Activated CD8-positive, alpha-beta T cell treated with anti-CD3 and anti-CD28 coated beads, Interleukin-2, amount 10 ng/mL, durations not matched to agents 7 days and 5 days (primary cell): ENCODE measurements around the gene SEPTIN10. TPM values are rescaled to one million over a fixed set of nuclear protein-coding genes. Genes with fewer than 3 reads are reported as not detected.
A peak's percentile ranks its signal among the peaks of the same experiment; 100 is the strongest.

Source experiments
- ATAC-seq: fragments of 150-1000 bp; cut with Tn5 transposase; one replicate; pipeline ENCODE4 v1.10.0; 2021; ENCODE audit warnings: moderate library complexity
- CTCF ChIA-PET: fragments of 350-600 bp; sonication (Branson Sonifier 250); formaldehyde crosslinking; loops from one replicate; lab custom pipeline; 2021; ENCODE audit warnings: antibody characterized with exemption; lab: Charles Lee
- POLR2A ChIA-PET: fragments of 350-600 bp; sonication (Branson Sonifier 250); formaldehyde crosslinking; loops from one replicate; lab custom pipeline; 2021; ENCODE audit warnings: antibody characterized with exemption; lab: Charles Lee
- DNase-seq: peaks from one replicate; pipeline ENCODE4 v3.0.0-alpha.2; 2020
- H3K27ac Mint-ChIP-seq: one replicate; pipeline ENCODE4 v1.8.0; 2021; ENCODE audit warnings: mild to moderate bottlenecking, mixed read lengths
- H3K27me3 Mint-ChIP-seq: one replicate; pipeline ENCODE4 v1.8.0; 2021; ENCODE audit warnings: low read depth, mixed read lengths
- H3K36me3 Mint-ChIP-seq: one replicate; pipeline ENCODE4 v1.8.0; 2021; ENCODE audit warnings: low read depth, mixed read lengths
- H3K4me1 Mint-ChIP-seq: one replicate; pipeline ENCODE4 v1.8.0; 2021; ENCODE audit warnings: low read depth, mixed read lengths
- H3K4me3 Mint-ChIP-seq: one replicate; pipeline ENCODE4 v1.8.0; 2021; ENCODE audit warnings: mild to moderate bottlenecking, mixed read lengths
- H3K9me3 Mint-ChIP-seq: one replicate; pipeline ENCODE4 v1.8.0; 2022; ENCODE audit warnings: mixed read lengths; ENCODE audit not compliant: insufficient read depth
- total RNA-seq, 2 experiments: library from RNA; stranded (reverse); gene quantifications; one replicate each; pipeline ENCODE4 v1.2.3, GENCODE V29; 2021

Gene SEPTIN10
- total RNA-seq, 2 experiments from 2014 or later, result 0.50 TPM; not detected in 1

DNA sequence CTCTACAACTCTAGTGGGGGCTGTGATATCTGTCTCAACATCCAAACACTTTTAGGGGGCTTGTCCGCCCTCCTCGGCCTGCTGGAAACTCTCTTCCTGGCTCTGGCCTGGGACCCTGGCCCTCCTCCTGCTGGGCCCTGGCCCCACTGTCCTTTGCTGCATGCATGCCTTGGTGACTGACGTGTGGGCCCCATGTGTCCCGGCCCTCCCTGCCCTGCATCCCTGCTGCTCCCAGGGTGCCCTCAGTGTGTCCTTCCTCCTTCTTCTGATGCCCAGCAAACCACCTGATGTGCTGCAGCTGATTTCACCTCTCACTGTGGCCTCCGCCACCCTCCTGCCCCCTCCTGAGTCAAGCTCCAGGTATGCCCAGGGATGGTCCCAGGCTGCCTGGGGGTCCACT lies 101.7 kb downstream of the SEPTIN10 start:
- Mint-ChIP-seq H3K27ac (no peak overlapping the region), H3K9me3 (no peaks in the 10 kb centered on the region), H3K27me3 (peaks cover 2% of the 10 kb centered on the region), H3K36me3 (no peaks in the 10 kb centered on the region), H3K4me1 (peaks cover 9% of the 10 kb centered on the region), H3K4me3 (no peak overlapping the region)
- ChIA-PET POLR2A (no interaction called here), CTCF (no interaction called here)
- no peak for DNase-seq
- no peak for ATAC-seq

DNA sequence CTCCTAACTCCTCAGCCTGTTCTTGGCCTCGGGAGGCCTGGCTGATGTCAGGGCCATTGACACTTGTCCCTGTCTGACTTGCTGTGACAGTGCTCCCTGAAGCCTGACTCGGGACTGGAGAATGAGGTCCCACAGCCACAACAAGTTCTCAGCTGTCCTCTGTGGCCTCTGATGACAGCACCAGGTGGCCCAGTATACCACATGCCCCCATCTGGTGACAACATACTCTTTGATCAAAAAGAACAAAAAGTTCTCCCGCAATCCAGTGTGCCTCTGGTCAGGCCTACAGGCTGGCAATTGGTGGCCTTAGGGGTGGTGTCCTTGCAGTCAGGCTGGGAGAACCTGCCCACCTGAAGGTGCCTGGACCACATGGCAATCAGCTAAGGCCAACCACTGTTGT lies 102.6 kb downstream of the SEPTIN10 start:
- ChIA-PET POLR2A (no interaction called here), CTCF (interaction anchor here (0.9 to 2.8 kb wide), 9 partner anchors 11 to 657 kb away, joined by 3 to 22 read pairs (median 7); partner anchors contain the start of gene EDAR)
- H3K4me3 Mint-ChIP-seq, result no peak overlapping the region
- H3K36me3 Mint-ChIP-seq, result no peaks in the 10 kb centered on the region
- H3K4me1 Mint-ChIP-seq, result peaks cover 9% of the 10 kb centered on the region
- H3K27ac Mint-ChIP-seq, result no peak overlapping the region
- H3K9me3 Mint-ChIP-seq, result no peaks in the 10 kb centered on the region
- no peak for DNase-seq
- peaks cover 2% of the 10 kb centered on the region for H3K27me3 Mint-ChIP-seq
- ATAC-seq, result no peak

- H3K9me3 Mint-ChIP-seq, result no peaks in the 10 kb centered on the region
- ChIA-PET CTCF (interaction anchor here (0.6 to 2.8 kb wide), 42 partner anchors 10 to 657 kb away, joined by 3 to 22 read pairs (median 4); partner anchors contain the start of genes EDAR and SH3RF3), POLR2A (no interaction called here)
- no peak overlapping the region for H3K4me3 Mint-ChIP-seq
- H3K36me3 Mint-ChIP-seq, result no peaks in the 10 kb centered on the region
- H3K27me3 Mint-ChIP-seq, result peaks cover 2% of the 10 kb centered on the region
- DNase-seq, result peak; percentile 81
- H3K4me1 Mint-ChIP-seq, result peaks cover 9% of the 10 kb centered on the region
- H3K27ac Mint-ChIP-seq, result no peak overlapping the region
- peak; percentile 78 for ATAC-seq
Observed at GRCh38 chr2:109510136-109511028, 103.4 kb downstream of the SEPTIN10 start.

GRCh38 chr2:109508556-109508955 lies 105.2 kb downstream of the SEPTIN10 start:
- ATAC-seq (no peak), DNase-seq (no peak)
- Mint-ChIP-seq H3K27me3 (peaks cover 2% of the 10 kb centered on the region), H3K36me3 (no peaks in the 10 kb centered on the region), H3K27ac (no peak overlapping the region), H3K4me1 (peaks cover 5% of the 10 kb centered on the region), H3K9me3 (no peaks in the 10 kb centered on the region), H3K4me3 (no peak overlapping the region)
- POLR2A ChIA-PET, result no interaction called here
- CTCF ChIA-PET, result interaction anchor here (1.9 kb wide), 1 partner anchor 477 kb away, joined by 6 read pairs; no protein-coding TSS in a partner anchor

GRCh38 chr2:109507828-109508227 lies 105.9 kb downstream of the SEPTIN10 start:
- H3K4me1 Mint-ChIP-seq, result no peaks in the 10 kb centered on the region
- CTCF ChIA-PET, result no interaction called here
- no peak overlapping the region for H3K4me3 Mint-ChIP-seq
- no peaks in the 10 kb centered on the region for H3K9me3 Mint-ChIP-seq
- DNase-seq (no peak), ATAC-seq (no peak)
- no peaks in the 10 kb centered on the region for H3K36me3 Mint-ChIP-seq
- H3K27ac Mint-ChIP-seq, result no peak overlapping the region
- H3K27me3 Mint-ChIP-seq, result peaks cover 2% of the 10 kb centered on the region
- POLR2A ChIA-PET, result no interaction called here

DNA sequence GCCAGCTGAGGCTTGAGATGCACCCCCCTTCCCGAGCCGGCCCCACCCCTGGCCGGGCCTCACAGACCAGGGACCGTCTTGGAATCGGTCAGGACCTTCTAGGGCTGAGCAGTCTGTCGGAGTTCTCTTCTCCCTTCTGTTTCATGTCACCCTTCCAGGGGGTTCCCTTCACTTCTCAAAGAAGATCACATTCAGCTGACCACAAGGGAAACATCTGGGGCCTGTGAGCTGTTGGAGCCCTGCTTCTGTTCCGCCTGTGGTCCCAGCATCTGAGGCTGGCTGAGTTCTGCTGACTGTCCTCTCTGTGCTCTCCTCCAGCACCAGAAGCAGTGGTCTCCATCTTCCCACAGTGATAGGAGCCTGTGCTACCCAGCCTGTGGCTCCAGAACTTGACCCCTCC lies 106.5 kb downstream of the SEPTIN10 start:
- no peaks in the 10 kb centered on the region for H3K9me3 Mint-ChIP-seq
- H3K4me3 Mint-ChIP-seq, result no peak overlapping the region

GRCh38 chr2:109503191-109503590 lies 110.6 kb downstream of the SEPTIN10 start:
- Mint-ChIP-seq H3K27ac (no peak overlapping the region), H3K36me3 (no peaks in the 10 kb centered on the region), H3K4me3 (no peak overlapping the region), H3K27me3 (no peaks in the 10 kb centered on the region), H3K9me3 (no peaks in the 10 kb centered on the region), H3K4me1 (no peaks in the 10 kb centered on the region)
- CTCF ChIA-PET, result no interaction called here
- ATAC-seq (no peak), DNase-seq (no peak)
- POLR2A ChIA-PET, result no interaction called here

More for the DNA sequence above, 106.5 kb downstream of the SEPTIN10 start:
- Mint-ChIP-seq H3K4me1 (no peaks in the 10 kb centered on the region), H3K27ac (no peak overlapping the region), H3K36me3 (no peaks in the 10 kb centered on the region), H3K27me3 (peaks cover under 1% of the 10 kb centered on the region)
- DNase-seq (no peak), ATAC-seq (no peak)
- CTCF ChIA-PET, result no interaction called here
- POLR2A ChIA-PET, result no interaction called here

DNA sequence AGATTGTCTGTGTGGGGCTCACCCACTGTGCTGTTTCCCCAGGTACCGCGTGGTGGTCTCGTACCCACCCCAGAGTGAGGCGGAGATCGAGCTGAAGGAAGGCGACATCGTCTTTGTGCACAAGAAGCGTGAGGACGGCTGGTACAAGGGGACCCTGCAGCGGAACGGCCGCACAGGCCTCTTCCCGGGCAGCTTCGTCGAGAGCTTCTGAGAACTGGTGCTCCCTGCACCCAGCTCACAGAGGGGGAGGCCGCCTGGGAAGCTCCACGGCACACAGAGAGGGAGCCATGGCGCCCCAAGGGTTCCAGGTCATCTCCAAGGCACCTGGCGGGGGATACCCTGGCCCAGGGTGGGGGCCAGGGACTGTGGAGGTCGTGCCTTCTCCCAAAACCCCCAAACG lies 112.3 kb downstream of the SEPTIN10 start:
- DNase-seq, result no peak
- H3K9me3 Mint-ChIP-seq, result no peaks in the 10 kb centered on the region
- ChIA-PET CTCF (interaction anchor here (2.3 kb wide), 1 partner anchor 9 kb away, joined by 12 read pairs; no protein-coding TSS in a partner anchor), POLR2A (no interaction called here)
- H3K27me3 Mint-ChIP-seq, result no peaks in the 10 kb centered on the region
- H3K4me3 Mint-ChIP-seq, result no peak overlapping the region
- no peaks in the 10 kb centered on the region for H3K36me3 Mint-ChIP-seq
- H3K4me1 Mint-ChIP-seq, result no peaks in the 10 kb centered on the region
- no peak for ATAC-seq
- H3K27ac Mint-ChIP-seq, result no peak overlapping the region

GRCh38 chr2:109500910-109501309 lies 112.9 kb downstream of the SEPTIN10 start:
- no peak for ATAC-seq
- ChIA-PET POLR2A (no interaction called here), CTCF (interaction anchor here (2.3 kb wide), 1 partner anchor 9 kb away, joined by 12 read pairs; no protein-coding TSS in a partner anchor)
- Mint-ChIP-seq H3K27ac (no peak overlapping the region), H3K27me3 (no peaks in the 10 kb centered on the region), H3K36me3 (no peaks in the 10 kb centered on the region), H3K4me1 (no peaks in the 10 kb centered on the region), H3K4me3 (no peak overlapping the region), H3K9me3 (no peaks in the 10 kb centered on the region)
- no peak for DNase-seq

DNA sequence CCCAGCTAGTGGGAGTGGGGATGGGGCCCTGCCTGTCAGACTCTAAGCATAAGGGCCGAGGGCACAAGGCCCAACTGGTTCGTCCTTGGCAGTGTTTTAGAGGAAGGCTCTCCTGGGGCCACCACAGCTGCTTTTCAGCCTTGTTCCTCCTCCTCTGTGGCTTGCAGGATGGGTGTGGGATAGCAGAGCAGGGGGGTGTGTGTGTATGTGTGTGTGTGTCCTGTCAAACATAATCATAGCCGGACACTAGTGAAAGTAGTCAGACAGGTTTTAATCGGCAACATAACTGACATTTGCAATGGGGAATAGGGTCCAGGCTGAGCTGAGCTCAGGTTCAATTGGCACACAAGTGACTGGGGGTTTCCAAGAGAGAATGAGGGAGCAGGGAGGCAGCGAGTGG lies 114.2 kb downstream of the SEPTIN10 start:
- no peaks in the 10 kb centered on the region for H3K9me3 Mint-ChIP-seq
- H3K4me3 Mint-ChIP-seq, result no peak overlapping the region
- no peaks in the 10 kb centered on the region for H3K27me3 Mint-ChIP-seq
- ChIA-PET CTCF (interaction anchor here (2.3 kb wide), 1 partner anchor 11 kb away, joined by 12 read pairs; no protein-coding TSS in a partner anchor), POLR2A (no interaction called here)
- ATAC-seq (no peak), DNase-seq (no peak)
- no peaks in the 10 kb centered on the region for H3K4me1 Mint-ChIP-seq
- no peak overlapping the region for H3K27ac Mint-ChIP-seq
- no peaks in the 10 kb centered on the region for H3K36me3 Mint-ChIP-seq

GRCh38 chr2:109498906-109499305 lies 114.9 kb downstream of the SEPTIN10 start:
- POLR2A ChIA-PET, result no interaction called here
- no peak overlapping the region for H3K27ac Mint-ChIP-seq
- DNase-seq (no peak), ATAC-seq (no peak)
- no peaks in the 10 kb centered on the region for H3K27me3 Mint-ChIP-seq
- H3K9me3 Mint-ChIP-seq, result no peaks in the 10 kb centered on the region
- no peaks in the 10 kb centered on the region for H3K36me3 Mint-ChIP-seq
- CTCF ChIA-PET, result interaction anchor here (0.6 to 2.3 kb wide), 3 partner anchors 11 to 419 kb away, joined by 3 to 12 read pairs (median 3); no protein-coding TSS in a partner anchor
- no peaks in the 10 kb centered on the region for H3K4me1 Mint-ChIP-seq
- no peak overlapping the region for H3K4me3 Mint-ChIP-seq
